ENCODE results near the gene DNAH11.

GRCh38 chr7:21495731-21496130 is 47.1 kb upstream of the DNAH11 start:
- TF ChIP-seq CTCF (conservative IDR thresholded peaks at IDR 0.05; ENCODE audit: low read depth, low read length), result no peak
- TF ChIP-seq EZH2 (IDR thresholded peaks at IDR 0.05; ENCODE audit: borderline replicate concordance, low read depth, low read length, poor library complexity, severe bottlenecking), result no peak
